Skin epidermis (tissue), 12 donors: ENCODE results near the gene FAM131A.

Experiments used
- H3K27ac ChIP-seq, 21 experiments: fragments of 200-600 bp; sonication (generic) in 11 of 21; one replicate each; pipeline ENCODE4 v1.5.0; 2020; ENCODE audit warnings: mild to moderate bottlenecking in 3 of 21, inconsistent platforms in 2 of 21, moderate library complexity in 2 of 21
- H3K4me3 ChIP-seq, 7 experiments: fragments of 200-600 bp; sonication (generic) in 2 of 7; one replicate each; pipeline ENCODE4 v1.5.0; 2020; ENCODE audit warnings: inconsistent platforms in 2 of 7, mild to moderate bottlenecking in 2 of 7, moderate library complexity in 1 of 7

Gene FAM131A

DNA sequence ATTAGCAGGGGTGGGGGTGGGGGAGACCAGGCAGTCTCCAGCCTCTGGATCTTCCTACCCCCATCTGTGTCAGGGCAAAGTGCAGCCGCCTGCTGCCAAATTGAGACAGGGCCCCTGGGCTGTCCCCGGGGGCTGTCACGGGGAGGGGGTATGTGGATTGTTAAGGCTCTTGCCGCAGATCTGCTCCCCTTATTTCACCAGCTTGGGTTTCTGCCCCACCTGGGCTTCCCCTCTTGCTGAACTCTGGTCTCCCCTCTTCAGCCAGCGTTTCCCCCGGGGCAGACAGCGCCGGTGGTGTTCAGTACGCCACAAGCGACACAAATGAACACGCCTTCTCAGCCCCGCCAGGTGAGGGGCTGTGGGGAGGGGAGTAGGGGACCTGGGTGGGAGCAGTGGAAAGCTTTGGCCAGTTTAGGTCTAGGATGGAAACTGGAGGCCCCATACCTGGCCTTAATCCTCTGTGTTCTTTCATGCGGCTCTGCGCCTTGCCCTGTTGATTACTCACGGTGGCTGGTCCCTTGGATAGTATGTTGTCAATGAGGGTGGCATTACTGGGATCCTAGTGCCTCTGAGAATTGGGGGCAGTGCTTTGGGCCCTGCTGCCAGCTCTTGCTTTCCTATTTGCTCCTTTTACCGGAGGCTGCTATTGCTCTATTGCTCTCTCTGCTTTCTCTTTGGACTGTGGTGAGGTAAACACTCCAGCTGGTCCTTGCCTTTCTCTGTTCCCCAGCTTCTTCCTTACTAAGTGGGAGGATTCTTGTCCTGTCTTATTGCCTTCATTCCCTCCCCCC lies 21.3 kb upstream of the FAM131A start:
- H3K4me3 ChIP-seq, result peak overlapping the region; percentile 70 to 85 (median 83)
- peak overlapping the region; percentile 86 to 100 (median 97) for H3K27ac ChIP-seq

DNA sequence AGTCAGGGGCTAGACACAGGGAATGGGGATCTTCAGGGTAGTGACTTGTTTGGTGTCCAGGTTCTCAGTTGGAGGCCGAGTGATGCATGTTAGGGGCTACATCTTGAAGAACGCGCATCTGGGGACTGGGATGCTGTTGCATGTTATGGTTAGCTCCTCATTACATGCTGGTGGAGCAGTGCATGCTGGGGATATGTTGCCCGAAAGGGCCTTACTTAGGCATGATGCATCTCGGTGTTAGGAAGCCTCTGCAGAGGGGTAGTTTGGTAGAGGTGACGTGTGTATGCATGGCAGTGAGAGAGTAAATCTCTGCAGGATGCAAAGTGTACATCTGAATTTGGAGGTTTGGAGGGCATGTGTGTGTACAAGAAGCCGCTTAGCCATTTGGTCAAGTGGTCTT lies 20.6 kb upstream of the FAM131A start:
- peak overlapping the region in 4 of 7 experiments; percentile 70 to 85 (median 77) for H3K4me3 ChIP-seq
- H3K27ac ChIP-seq, result peak overlapping the region in 11 of 21 experiments; percentile 94 to 100 (median 96)

GRCh38 chr3:184317201-184317600 lies 20.2 kb upstream of the FAM131A start:
- peak overlapping the region in 8 of 21 experiments; percentile 25 to 99 (median 70) for H3K27ac ChIP-seq
- no peak overlapping the region for H3K4me3 ChIP-seq

GRCh38 chr3:184320104-184320445 lies 17.3 kb upstream of the FAM131A start:
- Histone ChIP-seq H3K4me3 (peak overlapping the region; percentile 3 to 41 (median 30)), H3K27ac (peak overlapping the region in 20 of 21 experiments; percentile 62 to 96 (median 88))

GRCh38 chr3:184321666-184322065 lies 15.7 kb upstream of the FAM131A start:
- Histone ChIP-seq H3K4me3 (no peak overlapping the region), H3K27ac (peak overlapping the region in 7 of 21 experiments; percentile 5 to 91 (median 36))

- Histone ChIP-seq H3K4me3 (no peak overlapping the region), H3K27ac (peak overlapping the region in 2 of 21 experiments; percentile 38 to 49)
Measured at GRCh38 chr3:184322731-184323487, 14.5 kb upstream of the FAM131A start.

GRCh38 chr3:184323696-184324095 lies 13.7 kb upstream of the FAM131A start:
- Histone ChIP-seq H3K27ac (peak overlapping the region in 1 of 21 experiments; percentile 0), H3K4me3 (no peak overlapping the region)

GRCh38 chr3:184325269-184325668 lies 12.1 kb upstream of the FAM131A start:
- peak overlapping the region in 2 of 21 experiments; percentile 6 to 24 for H3K27ac ChIP-seq
- H3K4me3 ChIP-seq, result no peak overlapping the region

DNA sequence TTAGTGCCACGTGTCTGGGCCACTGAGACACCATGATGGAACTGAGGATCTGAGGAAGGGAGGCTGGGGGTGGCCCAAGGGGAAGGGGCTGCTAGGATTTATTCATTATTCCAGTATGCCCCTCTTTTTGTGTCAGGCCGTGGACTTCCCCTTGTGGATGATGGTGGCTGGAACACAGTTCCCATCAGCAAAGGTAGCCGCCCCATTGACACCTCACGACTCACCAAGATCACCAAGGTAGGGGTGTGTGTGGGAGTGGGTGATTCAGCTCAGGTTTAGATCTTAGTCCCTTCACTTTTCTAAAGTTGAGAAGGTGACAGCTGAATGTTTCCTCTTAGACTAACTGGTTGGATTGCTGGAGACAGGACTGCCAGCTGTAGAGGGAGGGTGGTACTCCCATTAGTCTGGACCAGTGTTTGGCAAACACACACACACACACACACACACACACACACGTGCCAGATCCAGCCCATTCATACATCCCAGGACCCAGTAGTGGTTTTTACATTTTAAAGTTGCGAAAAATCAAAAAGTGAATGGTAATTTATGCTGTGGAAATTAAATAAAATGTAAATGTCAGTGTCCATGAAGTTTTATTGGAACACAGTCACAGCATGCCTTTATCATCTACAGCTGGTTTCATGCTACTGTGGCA lies 11.6 kb upstream of the FAM131A start:
- no peak overlapping the region for H3K4me3 ChIP-seq
- peak overlapping the region in 1 of 21 experiments; percentile 24 for H3K27ac ChIP-seq

DNA sequence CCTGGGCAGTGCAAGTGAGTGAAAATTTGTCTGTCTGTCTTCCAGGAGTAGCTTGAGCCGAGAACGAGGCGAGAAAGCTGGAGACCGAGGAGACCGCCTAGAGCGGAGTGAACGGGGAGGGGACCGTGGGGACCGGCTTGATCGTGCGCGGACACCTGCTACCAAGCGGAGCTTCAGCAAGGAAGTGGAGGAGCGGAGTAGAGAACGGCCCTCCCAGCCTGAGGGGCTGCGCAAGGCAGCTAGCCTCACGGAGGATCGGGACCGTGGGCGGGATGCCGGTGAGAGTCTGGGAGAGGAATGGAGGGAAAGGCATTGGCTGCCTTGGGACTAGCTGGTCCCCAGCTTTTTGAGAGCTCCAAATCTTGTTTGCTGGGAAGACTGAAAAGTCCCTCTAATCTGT lies 10.2 kb upstream of the FAM131A start:
- H3K27ac ChIP-seq, result no peak overlapping the region
- H3K4me3 ChIP-seq, result no peak overlapping the region

GRCh38 chr3:184328516-184328915 lies 8.9 kb upstream of the FAM131A start:
- no peak overlapping the region for H3K4me3 ChIP-seq
- peak overlapping the region in 1 of 21 experiments; percentile 11 for H3K27ac ChIP-seq

DNA sequence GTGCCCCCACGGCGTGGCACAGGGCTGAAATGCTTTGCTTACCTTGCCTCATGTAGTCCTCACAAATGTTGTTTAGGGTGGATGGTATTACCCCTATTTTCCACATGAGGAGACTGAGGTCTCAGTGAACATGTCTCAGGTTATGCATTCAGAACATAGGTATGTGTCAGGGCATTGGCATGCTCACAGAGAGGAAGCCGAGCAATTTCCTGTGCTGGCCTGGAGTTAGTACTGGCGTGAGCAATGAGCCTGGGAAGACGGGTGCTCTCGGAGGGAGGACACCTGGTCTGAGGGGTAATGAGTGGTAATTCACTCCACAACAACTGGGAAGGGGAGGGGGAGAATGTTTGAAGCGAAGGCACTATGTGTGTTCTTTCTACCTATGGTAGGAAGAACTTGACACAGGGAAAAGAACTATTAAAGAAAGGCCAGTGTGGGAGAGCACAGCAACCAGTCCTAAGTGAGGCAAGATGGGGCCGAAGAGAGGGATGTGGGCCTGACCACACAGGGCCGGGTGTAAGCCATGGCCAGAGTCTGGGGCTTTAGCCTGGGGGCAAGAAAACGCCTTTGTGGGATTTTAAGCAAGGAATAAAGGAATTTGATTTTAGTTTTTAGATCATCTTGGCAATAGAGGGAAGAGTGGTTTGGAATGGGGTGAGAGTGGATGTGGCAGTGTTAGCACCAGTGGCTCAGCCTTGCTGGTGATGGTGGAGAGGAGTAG lies 4.9 kb upstream of the FAM131A start:
- peak overlapping the region in 16 of 21 experiments; percentile 1 to 99 (median 60) for H3K27ac ChIP-seq
- H3K4me3 ChIP-seq, result no peak overlapping the region

- H3K27ac ChIP-seq, result peak overlapping the region in 16 of 21 experiments; percentile 1 to 99 (median 60)
- no peak overlapping the region for H3K4me3 ChIP-seq
Measured at GRCh38 chr3:184333190-184333589, 4.2 kb upstream of the FAM131A start.

DNA sequence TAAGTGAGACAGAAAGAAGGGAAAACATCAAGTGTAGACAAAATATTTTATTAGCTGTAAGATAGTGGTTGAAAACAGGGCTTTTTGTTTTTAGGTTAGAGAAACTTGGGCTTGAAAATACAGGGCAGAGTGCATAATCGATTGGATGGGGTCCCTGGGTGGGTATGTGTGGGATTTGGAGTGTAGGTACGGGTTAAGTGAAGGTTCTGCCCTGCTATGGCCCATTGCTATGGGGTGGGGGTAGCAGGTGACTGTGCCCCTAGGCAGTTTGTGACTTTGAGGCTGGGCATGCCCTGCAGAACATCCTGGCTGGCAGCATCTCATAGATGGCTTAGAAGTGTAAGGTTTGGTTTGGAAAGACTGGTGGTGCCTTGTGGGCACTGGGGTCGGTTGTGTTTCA lies 3.7 kb upstream of the FAM131A start:
- H3K27ac ChIP-seq, result peak overlapping the region in 15 of 21 experiments; percentile 26 to 99 (median 62)
- H3K4me3 ChIP-seq, result no peak overlapping the region

GRCh38 chr3:184334470-184335158 lies 2.8 kb upstream of the FAM131A start:
- H3K4me3 ChIP-seq, result no peak overlapping the region
- H3K27ac ChIP-seq, result peak overlapping the region in 18 of 21 experiments; percentile 34 to 99 (median 96)

DNA sequence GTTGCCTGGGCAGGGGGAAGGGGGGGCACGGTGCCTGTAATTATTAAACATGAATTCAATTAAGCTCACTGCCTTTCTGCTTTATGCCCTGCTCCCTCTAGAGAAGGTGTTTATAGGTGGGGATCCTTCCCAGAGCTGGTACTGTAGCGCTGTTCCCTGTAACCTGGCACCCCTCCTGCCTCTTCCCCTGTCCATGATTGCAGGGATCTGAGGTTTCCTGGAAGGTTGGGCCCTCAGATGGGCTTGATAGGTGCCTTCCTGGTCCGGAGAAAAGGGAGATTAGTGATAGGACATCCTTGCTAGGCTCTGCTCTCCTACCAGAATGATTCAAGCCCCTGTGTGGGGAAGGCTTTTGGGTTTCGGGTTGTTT lies 2.1 kb upstream of the FAM131A start:
- H3K27ac ChIP-seq, result peak overlapping the region in 20 of 21 experiments; percentile 60 to 99 (median 96)
- peak overlapping the region in 6 of 7 experiments; percentile 55 to 91 (median 82) for H3K4me3 ChIP-seq

DNA sequence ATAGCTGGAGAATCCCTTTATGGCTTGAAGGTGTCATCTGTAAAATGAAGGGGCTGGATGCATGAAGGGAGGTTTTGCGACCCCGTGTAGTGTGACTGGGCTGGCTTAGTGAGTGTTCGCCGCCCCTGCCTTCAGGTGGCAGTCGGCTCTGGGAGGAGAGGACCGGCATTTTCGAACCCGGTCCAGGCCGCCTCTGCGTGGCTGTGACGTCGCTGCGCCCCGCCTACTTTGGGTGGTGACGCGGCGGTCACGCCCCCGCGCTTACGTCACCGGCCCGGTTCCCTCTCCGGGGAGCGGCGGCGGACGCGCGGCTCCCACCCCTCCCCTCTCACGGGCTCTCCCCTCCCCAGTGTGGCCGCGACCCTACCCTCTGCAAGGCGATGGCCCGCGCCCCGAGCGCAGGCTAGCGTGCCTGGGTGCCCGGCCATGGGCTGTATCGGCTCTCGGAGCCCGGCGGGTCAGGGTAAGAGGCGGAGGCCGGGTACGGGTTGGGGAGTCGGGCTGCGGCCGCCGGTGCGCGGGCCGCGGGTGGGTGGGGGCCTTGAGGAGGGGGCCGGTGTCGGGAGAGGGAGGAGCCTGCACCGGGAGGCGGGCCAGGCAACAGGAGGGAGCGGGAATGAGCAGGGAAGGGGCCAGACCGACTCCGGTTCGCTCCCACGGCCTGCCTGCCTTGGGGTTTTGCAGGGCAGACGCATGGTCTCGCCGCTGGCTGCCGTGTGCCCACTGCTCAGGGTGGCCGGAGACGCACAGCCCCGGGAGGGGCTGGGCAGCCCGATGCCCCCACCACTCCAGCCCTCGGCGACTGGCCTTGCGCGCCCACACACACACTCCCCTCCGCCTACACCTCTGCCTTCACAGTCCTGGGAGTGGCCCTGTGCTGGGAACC lies 1.5 kb upstream of the FAM131A start:
- H3K27ac ChIP-seq, result peak overlapping the region; percentile 60 to 99 (median 95)

More for the DNA sequence above, 1.5 kb upstream of the FAM131A start:
- H3K4me3 ChIP-seq, result peak overlapping the region; percentile 55 to 91 (median 78)
